Colonic mucosa (tissue), 4 donors: Measurements from ENCODE around the gene LRGUK. TPM values are rescaled to one million over a fixed set of nuclear protein-coding genes. Genes with fewer than 3 reads are reported as not detected.

ENCODE experiments used
- DNase-seq: peaks from one replicate; pipeline ENCODE4 v3.0.0-alpha.2; 2020
- H3K27ac ChIP-seq: fragments of 200-600 bp; one replicate; pipeline ENCODE4 v1.8.0; 2021
- H3K27me3 ChIP-seq: fragments of 200-600 bp; one replicate; pipeline ENCODE4 v1.8.0; 2021
- H3K36me3 ChIP-seq: fragments of 200-600 bp; one replicate; pipeline ENCODE4 v1.8.0; 2021
- H3K4me1 ChIP-seq: fragments of 200-600 bp; one replicate; pipeline ENCODE4 v1.8.0; 2021; ENCODE audit warnings: mild to moderate bottlenecking
- H3K4me3 ChIP-seq: fragments of 200-600 bp; one replicate; pipeline ENCODE4 v1.8.0; 2021
- H3K9ac ChIP-seq, 2 donors: one replicate each; pipeline ENCODE4 v1.7.0; 2013; ENCODE audit warnings: control low read depth in 2 of 2, low read depth in 2 of 2, low read length in 2 of 2
- H3K9me3 ChIP-seq: fragments of 200-600 bp; one replicate; pipeline ENCODE4 v1.8.0; 2021
- intact Hi-C: fragments of 100-400 bp; cut with DNase I; formaldehyde crosslinking; loops from one replicate; pipeline ENCODE4 v1.14.1; 2022
- total RNA-seq, 2 donors: library from RNA; stranded (reverse); fragmentation: NEBNext Ultra II Directional in 1 of 2; extraction: Animal tissue kit (Norgen Biotek cat#: 25700) in 1 of 2; gene quantifications; one replicate each; pipeline ENCODE4 v1.2.1, GENCODE V29; 2021
- TF ChIP-seq, protein P1 (sequence below): fragments of 200-600 bp; IDR thresholded peaks from one replicate; pipeline ENCODE4 v1.8.0; 2022; ENCODE audit warnings: antibody characterized with exemption, mild to moderate bottlenecking
- donor health status: healthy.
- donor health status: DM: no; HTN: no; CAD: no.
- donor health status: DM: no; HTN: no; CAD: no.

LRGUK gene
- total RNA-seq, 2 donors from 2014 or later = 0.37 to 0.69 TPM

- no peak for DNase-seq
- Histone ChIP-seq H3K27ac (no peak overlapping the region), H3K9me3 (no peaks in the 10 kb centered on the region), H3K4me3 (no peak overlapping the region), H3K27me3 (no peaks in the 10 kb centered on the region), H3K9ac (no peak overlapping the region), H3K4me1 (no peaks in the 10 kb centered on the region), H3K36me3 (no peaks in the 10 kb centered on the region)
- TF ChIP-seq, protein P1, sequence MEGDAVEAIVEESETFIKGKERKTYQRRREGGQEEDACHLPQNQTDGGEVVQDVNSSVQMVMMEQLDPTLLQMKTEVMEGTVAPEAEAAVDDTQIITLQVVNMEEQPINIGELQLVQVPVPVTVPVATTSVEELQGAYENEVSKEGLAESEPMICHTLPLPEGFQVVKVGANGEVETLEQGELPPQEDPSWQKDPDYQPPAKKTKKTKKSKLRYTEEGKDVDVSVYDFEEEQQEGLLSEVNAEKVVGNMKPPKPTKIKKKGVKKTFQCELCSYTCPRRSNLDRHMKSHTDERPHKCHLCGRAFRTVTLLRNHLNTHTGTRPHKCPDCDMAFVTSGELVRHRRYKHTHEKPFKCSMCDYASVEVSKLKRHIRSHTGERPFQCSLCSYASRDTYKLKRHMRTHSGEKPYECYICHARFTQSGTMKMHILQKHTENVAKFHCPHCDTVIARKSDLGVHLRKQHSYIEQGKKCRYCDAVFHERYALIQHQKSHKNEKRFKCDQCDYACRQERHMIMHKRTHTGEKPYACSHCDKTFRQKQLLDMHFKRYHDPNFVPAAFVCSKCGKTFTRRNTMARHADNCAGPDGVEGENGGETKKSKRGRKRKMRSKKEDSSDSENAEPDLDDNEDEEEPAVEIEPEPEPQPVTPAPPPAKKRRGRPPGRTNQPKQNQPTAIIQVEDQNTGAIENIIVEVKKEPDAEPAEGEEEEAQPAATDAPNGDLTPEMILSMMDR = no peak
- intact Hi-C loops = no loop called here
These were observed 151.5 kb downstream of the LRGUK start for GRCh38 chr7:134278502-134279153.

GRCh38 chr7:134279336-134279735 lies 152.2 kb downstream of the LRGUK start:
- H3K4me3 ChIP-seq = no peak overlapping the region
- TF ChIP-seq, protein P1 = no peak
- no peak overlapping the region for H3K9ac ChIP-seq
- no peak for DNase-seq
- H3K9me3 ChIP-seq = no peaks in the 10 kb centered on the region
- H3K4me1 ChIP-seq = no peaks in the 10 kb centered on the region
- no peak overlapping the region for H3K27ac ChIP-seq
- no peaks in the 10 kb centered on the region for H3K27me3 ChIP-seq
- no peaks in the 10 kb centered on the region for H3K36me3 ChIP-seq
- intact Hi-C loops = no loop called here

- TF ChIP-seq, protein P1 = no peak
- Histone ChIP-seq H3K9ac (no peak overlapping the region), H3K27ac (no peak overlapping the region), H3K4me3 (no peak overlapping the region), H3K9me3 (no peaks in the 10 kb centered on the region), H3K36me3 (no peaks in the 10 kb centered on the region), H3K4me1 (no peaks in the 10 kb centered on the region), H3K27me3 (no peaks in the 10 kb centered on the region)
- intact Hi-C loops = no loop called here
- no peak for DNase-seq
These were observed 152.8 kb downstream of the LRGUK start for GRCh38 chr7:134279898-134280297.

DNA sequence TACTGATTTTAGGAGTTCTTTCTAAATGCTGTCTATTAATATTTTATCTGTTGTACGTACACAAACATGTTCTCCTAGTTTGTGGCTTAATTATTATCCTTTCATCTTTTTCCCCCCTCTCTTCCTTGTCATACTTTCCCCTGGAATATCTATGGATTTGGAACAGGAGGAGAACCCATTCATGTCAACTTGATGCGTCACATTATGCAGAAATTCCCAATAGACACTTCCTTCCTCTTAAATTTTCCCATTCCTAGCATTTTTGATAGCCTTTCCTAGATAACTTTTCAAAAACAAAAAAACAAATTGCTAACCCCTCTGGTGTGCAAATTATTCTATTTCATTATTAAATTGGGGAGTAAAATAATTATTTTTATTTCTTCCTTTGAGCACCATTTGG lies 153.4 kb downstream of the LRGUK start:
- intact Hi-C loops = no loop called here
- H3K9me3 ChIP-seq = no peaks in the 10 kb centered on the region
- TF ChIP-seq, protein P1 = no peak
- H3K4me1 ChIP-seq = no peaks in the 10 kb centered on the region
- no peaks in the 10 kb centered on the region for H3K36me3 ChIP-seq
- no peaks in the 10 kb centered on the region for H3K27me3 ChIP-seq
- H3K9ac ChIP-seq = no peak overlapping the region
- H3K4me3 ChIP-seq = no peak overlapping the region
- DNase-seq = no peak
- no peak overlapping the region for H3K27ac ChIP-seq

DNA sequence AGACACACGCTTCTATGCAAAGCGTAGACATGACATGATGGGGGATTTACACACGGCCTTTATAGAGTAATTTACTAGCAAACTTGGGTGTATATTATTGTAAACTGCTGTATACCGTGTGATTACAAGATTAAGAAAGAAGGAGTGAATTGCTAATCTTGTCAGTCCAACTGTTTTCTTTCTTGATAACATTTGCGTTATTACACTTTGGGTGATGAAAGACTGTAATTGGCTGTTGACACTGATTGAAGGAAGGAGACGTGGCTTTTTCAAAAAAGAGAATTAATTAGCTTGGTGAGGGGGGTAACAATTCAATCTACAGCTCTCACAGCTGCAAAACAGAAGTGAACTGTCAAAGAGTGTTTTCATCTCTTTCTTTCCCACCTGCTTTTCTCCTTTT lies 156.9 kb downstream of the LRGUK start:
- Histone ChIP-seq H3K9me3 (no peaks in the 10 kb centered on the region), H3K36me3 (no peaks in the 10 kb centered on the region), H3K4me1 (no peaks in the 10 kb centered on the region), H3K27ac (no peak overlapping the region), H3K9ac (no peak overlapping the region), H3K27me3 (no peaks in the 10 kb centered on the region), H3K4me3 (no peak overlapping the region)
- DNase-seq = no peak
- TF ChIP-seq, protein P1 = no peak
- intact Hi-C loops = no loop called here
